Endothelial cell of umbilical vein (primary cell): ENCODE data around the gene ANGPT4. TPM values are rescaled to one million over a fixed set of nuclear protein-coding genes. Genes with fewer than 3 reads are reported as not detected.

Experiments
- BruUV-seq: library from RNA; stranded (reverse); fragments of 400-500 nt; replicated peaks from 2 replicates; lab custom pipeline; 2021; lab: Mats Ljungman, UMichigan
- CTCF ChIA-PET: fragments of 300-600, 350-600 bp; sonication (Branson Sonifier 250); formaldehyde crosslinking; loops from one replicate; lab custom pipeline; 2021; ENCODE audit warnings: antibody characterized with exemption, inconsistent platforms; lab: Charles Lee
- POLR2A ChIA-PET: fragments of 300-600, 350-600 bp; sonication (Branson Sonifier 250); formaldehyde crosslinking; loops from one replicate; lab custom pipeline; 2021; ENCODE audit warnings: antibody characterized with exemption, inconsistent platforms; lab: Charles Lee
- DNase-seq: peaks from one replicate; pipeline ENCODE4 v3.0.0-alpha.2; 2011; ENCODE audit warnings: low read depth, low spot score
- FAIRE-seq: peaks from 2 replicates; lab custom pipeline; 2011; peaks lifted over from hg19 to GRCh38; lab: Jason Lieb, UNC
- H2AFZ ChIP-seq: 2 replicates; pipeline ENCODE4 v1.6.0; 2012; ENCODE audit warnings: low read depth, low read length, control low read depth, inconsistent platforms
- H3K27ac ChIP-seq: 2 replicates; pipeline ENCODE4 v1.5.1; 2011; ENCODE audit warnings: low read depth, mild to moderate bottlenecking, control low read depth, low read length, moderate library complexity; ENCODE audit not compliant: insufficient read depth
- H3K27me3 ChIP-seq, 2 experiments: 2 replicates each; pipeline versions ENCODE4 v1.6.0 to v1.6.1; 2011; ENCODE audit warnings: low read length in 2 of 2, mixed read lengths in 1 of 2; ENCODE audit not compliant: control insufficient read depth in 2 of 2, insufficient read depth in 2 of 2
- H3K36me3 ChIP-seq, 2 experiments: 2 replicates in 1 of 2; 3 replicates in 1 of 2; pipeline ENCODE4 v1.5.1; 2011; ENCODE audit warnings: low read length in 2 of 2, mild to moderate bottlenecking in 1 of 2, moderate library complexity in 1 of 2; ENCODE audit not compliant: control insufficient read depth in 2 of 2, insufficient read depth in 2 of 2; ENCODE audit errors: extremely low read depth in 1 of 2
- H3K4me1 ChIP-seq: 3 replicates; pipeline ENCODE4 v1.5.1; 2011; ENCODE audit warnings: mild to moderate bottlenecking, low read length; ENCODE audit not compliant: control insufficient read depth, insufficient read depth; ENCODE audit errors: extremely low read depth
- H3K4me2 ChIP-seq: 2 replicates; pipeline ENCODE4 v1.6.1; 2011; ENCODE audit warnings: low read length, control low read depth, mixed read lengths; ENCODE audit not compliant: insufficient read depth
- H3K4me3 ChIP-seq, 3 experiments: fragments of 200-600 bp in 1 of 3; sonication (generic), shearing (Covaris generic) in 1 of 3; replicated peaks in 1 of 3; 2 replicates each; pipeline ENCODE4 v1.5.1; 2011 to 2016; ENCODE audit warnings: control low read depth in 3 of 3, low read length in 3 of 3, mild to moderate bottlenecking in 2 of 3, inconsistent platforms in 1 of 3, low read depth in 1 of 3, moderate library complexity in 1 of 3; ENCODE audit not compliant: insufficient read depth in 1 of 3
- H3K79me2 ChIP-seq: 2 replicates; pipeline ENCODE4 v1.6.0; 2012; ENCODE audit warnings: low read length, inconsistent platforms; ENCODE audit not compliant: control insufficient read depth, insufficient read depth
- H3K9ac ChIP-seq: replicated peaks from 2 replicates; pipeline ENCODE3; 2011; ENCODE audit warnings: low read length, control low read depth; ENCODE audit not compliant: insufficient read depth; ENCODE audit errors: extremely low read depth
- H3K9me1 ChIP-seq: replicated peaks from 3 replicates; pipeline ENCODE4 v1.6.0; 2011; ENCODE audit warnings: mild to moderate bottlenecking, low read length; ENCODE audit not compliant: control insufficient read depth, insufficient read depth; ENCODE audit errors: extremely low read depth
- H3K9me3 ChIP-seq: replicated peaks from 2 replicates; pipeline ENCODE4 v1.5.1; 2012; ENCODE audit warnings: low read length, inconsistent platforms; ENCODE audit not compliant: control insufficient read depth, insufficient read depth
- H4K20me1 ChIP-seq: replicated peaks from 2 replicates; pipeline ENCODE3; 2011; ENCODE audit warnings: mild to moderate bottlenecking, low read length; ENCODE audit not compliant: control insufficient read depth, insufficient read depth; ENCODE audit errors: extremely low read depth
- CTCF ChIP-seq, 2 donors: IDR thresholded peaks; 1 replicate in 1 of 2; 2 replicates in 1 of 2; pipeline ENCODE4 v1.5.1; 2011; ENCODE audit warnings: low read length in 2 of 2, mild to moderate bottlenecking in 2 of 2, moderate library complexity in 2 of 2, control low read depth in 1 of 2, inconsistent platforms in 1 of 2, low read depth in 1 of 2; ENCODE audit not compliant: insufficient read depth in 1 of 2; ENCODE audit errors: extremely low read depth in 1 of 2
- EZH2 ChIP-seq: IDR thresholded peaks from 2 replicates; pipeline ENCODE4 v1.6.1; 2012; ENCODE audit warnings: borderline replicate concordance, low read depth, mild to moderate bottlenecking, moderate library complexity, low read length, inconsistent platforms; ENCODE audit not compliant: severe bottlenecking
- FOS ChIP-seq: IDR thresholded peaks from 2 replicates; pipeline ENCODE4 v1.6.1; 2011; ENCODE audit warnings: mild to moderate bottlenecking, low read length, moderate library complexity, borderline replicate concordance; ENCODE audit not compliant: insufficient read depth
- GATA2 ChIP-seq: IDR thresholded peaks from 2 replicates; pipeline ENCODE4 v1.7.0; 2011; ENCODE audit warnings: low read depth, mild to moderate bottlenecking, moderate library complexity, mixed read lengths, low read length; ENCODE audit not compliant: insufficient read length, insufficient read depth
- JUN ChIP-seq: IDR thresholded peaks from 2 replicates; pipeline ENCODE4 v1.6.1; 2011; ENCODE audit warnings: borderline replicate concordance, low read depth; ENCODE audit not compliant: insufficient read length, insufficient read depth
- MYC ChIP-seq: IDR thresholded peaks from one replicate; pipeline ENCODE4 v1.6.1; 2011; ENCODE audit warnings: mild to moderate bottlenecking, low read depth, low read length
- POLR2A ChIP-seq: IDR thresholded peaks from 2 replicates; pipeline ENCODE4 v1.6.1; 2012; ENCODE audit warnings: low read depth, mild to moderate bottlenecking, control low read depth, low read length
- POLR2AphosphoS5 ChIP-seq: IDR thresholded peaks from 2 replicates; pipeline ENCODE4 v1.6.1; 2012; ENCODE audit warnings: low read depth, mild to moderate bottlenecking, control low read depth, low read length, moderate library complexity; ENCODE audit not compliant: insufficient read depth
- dilution Hi-C: fragments of 300-500 bp; cut with MboI; formaldehyde crosslinking; loops from one replicate; pipeline ENCODE4 v1.15.0; 2019; ENCODE audit warnings: low sequenced_read_pairs; ENCODE audit not compliant: extremely low pct_ligation_motif_present
- intact Hi-C: fragments of 100-400 bp; cut with micrococcal nuclease; formaldehyde crosslinking; loops from one replicate; pipeline ENCODE4 v1.10.0; 2022
- polyA plus RNA-seq, 4 experiments: library from polyadenylated mRNA; depleted of rRNA in 3 of 4; stranded (reverse) in 3 of 4; unstranded in 1 of 4; fragments of >200 nt; gene quantifications; 2 replicates each; pipeline versions ENCODE4 v1.2.1 to v1.2.3, GENCODE V29; 2011 to 2012; ENCODE audit warnings: missing spikeins in 1 of 4
- total RNA-seq: library from RNA; stranded (reverse); gene quantifications from 2 replicates; pipeline ENCODE4 v1.2.3, GENCODE V29; 2021
- TF ChIP-seq, protein P1 (sequence below): IDR thresholded peaks from 2 replicates; pipeline ENCODE4 v1.6.1; 2011; ENCODE audit not compliant: insufficient read depth, insufficient read length

Gene ANGPT4
- total and polyA plus RNA-seq, 2 donors (not counting 3 experiments of a cell fraction or from before 2014, with no cell fraction given), result not detected

- no peaks in the 10 kb centered on the region for H4K20me1 ChIP-seq
- no peaks in the 10 kb centered on the region for H3K36me3 ChIP-seq
- dilution Hi-C loops (no loop called here), intact Hi-C loops (no loop called here)
- no peak overlapping the region for H2AFZ ChIP-seq
- DNase-seq (no peak), FAIRE-seq (no peak)
- ChIA-PET POLR2A (no interaction called here), CTCF (interaction anchor here (0.9 to 1.1 kb wide), 2 partner anchors 92 to 95 kb away, joined by 3 to 4 read pairs; no protein-coding TSS in a partner anchor)
- TF ChIP-seq GATA2, result no peak
- no peaks in the 10 kb centered on the region for H3K4me1 ChIP-seq
- no peak overlapping the region for H3K9ac ChIP-seq
- H3K27me3 ChIP-seq, result no peaks in the 10 kb centered on the region
- H3K4me3 ChIP-seq, result no peak overlapping the region
- no peak overlapping the region for H3K27ac ChIP-seq
- no peak overlapping the region for H3K4me2 ChIP-seq
- H3K9me3 ChIP-seq, result no peaks in the 10 kb centered on the region
- H3K79me2 ChIP-seq, result no peaks in the 10 kb centered on the region
- H3K9me1 ChIP-seq, result no peaks in the 10 kb centered on the region
- BruUV-seq, result no TSS peak
Observed at GRCh38 chr20:910870-911770, 5.0 kb downstream of the ANGPT4 start.

DNA sequence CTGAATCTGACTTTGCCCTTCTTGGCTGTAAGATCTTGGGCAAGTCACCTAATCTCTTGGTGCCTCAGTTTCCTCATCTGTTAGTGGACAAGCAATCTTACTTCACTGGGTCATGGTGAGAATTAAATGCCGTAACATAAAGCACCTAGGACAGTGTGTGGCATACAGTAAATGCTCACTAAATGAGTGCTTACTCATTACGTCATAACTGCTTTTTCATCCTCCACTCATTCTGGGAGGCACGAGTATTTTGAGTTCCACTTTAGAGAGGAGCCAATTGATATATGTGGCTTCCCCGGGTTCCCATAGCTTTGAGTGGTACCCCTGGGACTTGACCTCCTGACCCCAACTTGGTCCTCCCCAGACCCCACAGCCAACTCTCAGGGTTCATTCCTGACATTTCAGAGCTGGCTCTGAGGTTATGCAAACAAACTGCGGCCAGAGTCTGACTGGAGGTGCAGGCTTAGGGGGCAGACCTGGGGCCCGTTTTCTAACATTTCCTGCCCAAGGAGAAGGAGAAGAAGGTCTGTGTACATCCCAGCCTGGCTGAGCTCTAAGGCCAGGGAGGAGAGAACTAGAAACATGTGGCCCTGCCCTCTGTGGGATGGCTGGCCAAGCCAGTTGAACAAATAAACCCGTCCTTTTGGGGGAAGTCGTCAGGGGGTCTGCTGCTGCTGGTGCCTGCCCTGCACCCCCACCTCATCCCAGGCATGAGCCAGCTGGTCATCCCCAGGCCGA, 5.8 kb downstream of the ANGPT4 start:
- H3K9me3 ChIP-seq, result no peaks in the 10 kb centered on the region
- intact Hi-C loops (no loop called here), dilution Hi-C loops (no loop called here)
- H3K27me3 ChIP-seq, result no peaks in the 10 kb centered on the region
- no peaks in the 10 kb centered on the region for H3K79me2 ChIP-seq
- H3K9ac ChIP-seq, result no peak overlapping the region
- H3K27ac ChIP-seq, result no peak overlapping the region
- ChIA-PET CTCF (interaction anchor here (1.1 kb wide), 2 partner anchors 25 to 91 kb away, joined by 3 read pairs; no protein-coding TSS in a partner anchor), POLR2A (no interaction called here)
- no peak overlapping the region for H3K4me3 ChIP-seq
- H2AFZ ChIP-seq, result no peak overlapping the region
- H3K4me1 ChIP-seq, result no peaks in the 10 kb centered on the region
- no peaks in the 10 kb centered on the region for H4K20me1 ChIP-seq
- TF ChIP-seq POLR2AphosphoS5 (no peak), MYC (no peak), JUN (no peak), GATA2 (no peak), CTCF (IDR thresholded peaks at IDR 0.05; ENCODE audit: extremely low read depth in 1 of 2, insufficient read depth in 1 of 2, low read depth in 1 of 2, low read length in 2 of 2) (no peak), EZH2 (no peak), FOS (no peak), POLR2A (no peak)
- TF ChIP-seq, protein P1, sequence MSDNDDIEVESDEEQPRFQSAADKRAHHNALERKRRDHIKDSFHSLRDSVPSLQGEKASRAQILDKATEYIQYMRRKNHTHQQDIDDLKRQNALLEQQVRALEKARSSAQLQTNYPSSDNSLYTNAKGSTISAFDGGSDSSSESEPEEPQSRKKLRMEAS, result no peak
- H3K9me1 ChIP-seq, result no peaks in the 10 kb centered on the region
- no peak for DNase-seq
- no peak for FAIRE-seq
- no TSS peak for BruUV-seq
- no peaks in the 10 kb centered on the region for H3K36me3 ChIP-seq
- no peak overlapping the region for H3K4me2 ChIP-seq
